Cardiac muscle cell (in vitro differentiated cells and primary cell): ENCODE measurements around the gene STARD13. TPM values are rescaled to one million over a fixed set of nuclear protein-coding genes. Genes with fewer than 3 reads are reported as not detected.

Source experiments
- DNase-seq, 2 donors: peaks; one replicate each; pipeline versions ENCODE4 v3.0.0 to v3.0.0-alpha.2; 2010 to 2017; ENCODE audit warnings: low read depth in 1 of 2, low spot score in 1 of 2
- H3K27ac ChIP-seq: fragments of 200-600 bp; sonication (generic); 2 replicates; pipeline ENCODE4 v1.5.1; 2016
- H3K27me3 ChIP-seq: fragments of 200-600 bp; sonication (generic); 2 replicates; pipeline ENCODE4 v1.6.0; 2016; ENCODE audit warnings: control low read depth
- H3K36me3 ChIP-seq: fragments of 200-600 bp; sonication (generic); 2 replicates; pipeline ENCODE4 v1.5.1; 2016; ENCODE audit warnings: control low read depth
- H3K4me1 ChIP-seq: fragments of 200-600 bp; sonication (generic); 2 replicates; pipeline ENCODE4 v1.8.1; 2017; ENCODE audit warnings: low read depth, mild to moderate bottlenecking, mixed run types
- H3K4me3 ChIP-seq: fragments of 200-600 bp; sonication (generic); 2 replicates; pipeline ENCODE4 v1.5.1; 2016; ENCODE audit warnings: mild to moderate bottlenecking
- H3K9me3 ChIP-seq: fragments of 200-600 bp; sonication (generic); 2 replicates; pipeline ENCODE4 v1.5.1; 2017; ENCODE audit warnings: low read depth, mild to moderate bottlenecking, control low read depth
- CTCF ChIP-seq: IDR thresholded peaks from 2 replicates; pipeline ENCODE4 v1.5.1; 2012; ENCODE audit warnings: low read depth, mild to moderate bottlenecking, low read length
- polyA plus RNA-seq: library from polyadenylated mRNA; unstranded; fragments of >200 nt; fragmentation: Nextera tagmentation; extraction: Ambion mirVana; gene quantifications from 2 replicates; pipeline ENCODE4 v1.2.1, GENCODE V29; 2016
- total RNA-seq: library from RNA; depleted of rRNA; stranded (reverse); fragments of >200 nt; gene quantifications from 2 replicates; pipeline ENCODE4 v1.2.3, GENCODE V29; 2016

The STARD13 gene
- total and polyA plus RNA-seq, 2 experiments from 2014 or later: 16.5 to 23.5 TPM

GRCh38 chr13:33087790-33088189, 197.8 kb downstream of the STARD13 start:
- no peak overlapping the region for H3K27ac ChIP-seq
- no peak for DNase-seq

GRCh38 chr13:33087091-33087490, 198.5 kb downstream of the STARD13 start:
- H3K27me3 ChIP-seq: no peaks in the 10 kb centered on the region
- no peak overlapping the region for H3K4me3 ChIP-seq
- no peak overlapping the region for H3K27ac ChIP-seq
- no peaks in the 10 kb centered on the region for H3K4me1 ChIP-seq
- DNase-seq: peak in 1 of 2 donors; percentile 56
- no peaks in the 10 kb centered on the region for H3K36me3 ChIP-seq
- H3K9me3 ChIP-seq: no peaks in the 10 kb centered on the region
- no peak for TF ChIP-seq CTCF

More at GRCh38 chr13:33087790-33088189, 197.8 kb downstream of the STARD13 start:
- H3K27me3 ChIP-seq: no peaks in the 10 kb centered on the region
- no peaks in the 10 kb centered on the region for H3K9me3 ChIP-seq
- H3K36me3 ChIP-seq: no peaks in the 10 kb centered on the region
- no peak for TF ChIP-seq CTCF
- no peak overlapping the region for H3K4me3 ChIP-seq
- H3K4me1 ChIP-seq: no peaks in the 10 kb centered on the region

GRCh38 chr13:33083054-33083453, 202.5 kb downstream of the STARD13 start:
- H3K27me3 ChIP-seq: no peaks in the 10 kb centered on the region
- H3K4me3 ChIP-seq: no peak overlapping the region
- no peaks in the 10 kb centered on the region for H3K4me1 ChIP-seq
- no peak for TF ChIP-seq CTCF
- H3K36me3 ChIP-seq: no peaks in the 10 kb centered on the region
- H3K9me3 ChIP-seq: no peaks in the 10 kb centered on the region
- DNase-seq: no peak
- no peak overlapping the region for H3K27ac ChIP-seq

- no peak overlapping the region for H3K27ac ChIP-seq
- H3K4me1 ChIP-seq: no peaks in the 10 kb centered on the region
- no peaks in the 10 kb centered on the region for H3K27me3 ChIP-seq
- DNase-seq: no peak
- no peak for TF ChIP-seq CTCF
- H3K36me3 ChIP-seq: no peaks in the 10 kb centered on the region
- H3K4me3 ChIP-seq: no peak overlapping the region
- no peaks in the 10 kb centered on the region for H3K9me3 ChIP-seq
Observed at GRCh38 chr13:33081666-33082065, 203.9 kb downstream of the STARD13 start.

- no peak overlapping the region for H3K4me3 ChIP-seq
- no peaks in the 10 kb centered on the region for H3K9me3 ChIP-seq
- H3K36me3 ChIP-seq: no peaks in the 10 kb centered on the region
- no peaks in the 10 kb centered on the region for H3K27me3 ChIP-seq
- DNase-seq: peak in 1 of 2 donors; percentile 29
- H3K27ac ChIP-seq: no peak overlapping the region
- H3K4me1 ChIP-seq: no peaks in the 10 kb centered on the region
- TF ChIP-seq CTCF: no peak
Observed at GRCh38 chr13:33080972-33081590, 204.5 kb downstream of the STARD13 start.
